GM12892 (cell line): ENCODE results near the gene RNF224.

Source experiments
- DNase-seq: peaks from one replicate; pipeline ENCODE4 v3.0.0; 2011; ENCODE audit not compliant: insufficient read length
- FAIRE-seq: peaks from 2 replicates; lab custom pipeline; 2011; peaks lifted over from hg19 to GRCh38; lab: Jason Lieb, UNC
- POLR2A ChIP-seq: IDR thresholded peaks from 2 replicates; pipeline ENCODE4 v1.6.1; 2011; ENCODE audit warnings: low read depth, low read length, control low read depth
- POLR2AphosphoS5 ChIP-seq: IDR thresholded peaks from 2 replicates; pipeline ENCODE4 v1.6.1; 2011; ENCODE audit warnings: low read depth, low read length, control low read depth
- TAF1 ChIP-seq: IDR thresholded peaks from 2 replicates; pipeline ENCODE4 v1.6.1; 2011; ENCODE audit warnings: low read depth, mild to moderate bottlenecking, control low read depth, low read length, borderline replicate concordance

RNF224 gene

GRCh38 chr9:137218212-137218753 lies 9.0 kb upstream of the RNF224 start:
- DNase-seq (no peak), FAIRE-seq (no peak)
- TF ChIP-seq POLR2A, result no peak
- no peak for TF ChIP-seq TAF1
- TF ChIP-seq POLR2AphosphoS5, result no peak

GRCh38 chr9:137218754-137219271 lies 8.5 kb upstream of the RNF224 start:
- FAIRE-seq, result no peak
- DNase-seq, result no peak
- no peak for TF ChIP-seq POLR2A
- TF ChIP-seq TAF1, result no peak

GRCh38 chr9:137219757-137220316 lies 7.5 kb upstream of the RNF224 start:
- FAIRE-seq (no peak), DNase-seq (no peak)
- TF ChIP-seq TAF1 (no peak), POLR2A (no peak), POLR2AphosphoS5 (no peak)

GRCh38 chr9:137220317-137221094 lies 6.8 kb upstream of the RNF224 start:
- TF ChIP-seq POLR2A (no peak), POLR2AphosphoS5 (no peak), TAF1 (no peak)
- FAIRE-seq (no peak), DNase-seq (no peak)

- FAIRE-seq (no peak), DNase-seq (no peak)
- TF ChIP-seq TAF1, result no peak
- no peak for TF ChIP-seq POLR2A
- TF ChIP-seq POLR2AphosphoS5, result no peak
Measured at GRCh38 chr9:137221095-137221505, 6.2 kb upstream of the RNF224 start.

- no peak for TF ChIP-seq POLR2A
- no peak for TF ChIP-seq POLR2AphosphoS5
- FAIRE-seq, result no peak
- DNase-seq, result no peak
Measured at GRCh38 chr9:137221506-137222111, 5.7 kb upstream of the RNF224 start.

GRCh38 chr9:137222190-137223077 lies 4.9 kb upstream of the RNF224 start, which contains the start of gene RNF208:
RNF208 (minus strand) TSS chr9:137222240; CDS start chr9:137221212, 1,028 bp downstream.
- DNase-seq (no peak), FAIRE-seq (no peak)
- TF ChIP-seq TAF1 (no peak), POLR2AphosphoS5 (no peak), POLR2A (no peak)

GRCh38 chr9:137223078-137223970 lies 4.0 kb upstream of the RNF224 start:
- TF ChIP-seq POLR2A, result peak; percentile 72; the same call in 1 of the 2 replicates
- TF ChIP-seq POLR2AphosphoS5, result peak; percentile 52; the same call in 1 of the 2 replicates
- 0 out of 2 replicates have a peak, but pooled peaks have one; percentile 18 for TF ChIP-seq TAF1
- peak; percentile 100 for FAIRE-seq
- peak; percentile 99 for DNase-seq

GRCh38 chr9:137224830-137225694 lies 2.2 kb upstream of the RNF224 start, which contains the start of gene CYSRT1:
CYSRT1 (plus strand) TSS chr9:137225174; CDS start chr9:137225622, 448 bp downstream.
- FAIRE-seq (peak; percentile 73), DNase-seq (no peak)
- TF ChIP-seq TAF1 (no peak), POLR2A (no peak), POLR2AphosphoS5 (no peak)
